Esophagus muscularis mucosa (tissue), 3 donors: ENCODE measurements around the gene CDH18.

Source experiments
- CTCF ChIP-seq, 3 experiments: fragments of 200-600 bp in 2 of 3; fragments of 450-650 bp in 1 of 3; sonication (generic) in 2 of 3; IDR thresholded peaks; one replicate each; pipeline ENCODE4 v1.5.1; 2017 to 2019; ENCODE audit warnings: antibody characterized with exemption in 3 of 3, mild to moderate bottlenecking in 2 of 3, moderate library complexity in 1 of 3
- POLR2A ChIP-seq: fragments of 450-650 bp; IDR thresholded peaks from one replicate; pipeline ENCODE4 v1.6.1; 2017; ENCODE audit warnings: antibody characterized with exemption, moderate library complexity, mild to moderate bottlenecking, low read depth

- no peak for TF ChIP-seq CTCF (IDR thresholded peaks at IDR 0.05)
- TF ChIP-seq POLR2A: no peak
These were observed 132.5 kb downstream of the CDH18 start for GRCh38 chr5:19855453-19855852.
